Brain pericyte (primary cell): ENCODE measurements around the gene NAAA.
"Not testable (repeated sequence)": the region's sequence is repeated elsewhere in the genome, so short reads cannot be mapped to it uniquely, and the experiment has no call there.

Experiments used
- DNase-seq: peaks from one replicate; pipeline ENCODE4 v3.0.0-alpha.2; 2012; ENCODE audit warnings: low read depth, low spot score

Gene NAAA

DNA sequence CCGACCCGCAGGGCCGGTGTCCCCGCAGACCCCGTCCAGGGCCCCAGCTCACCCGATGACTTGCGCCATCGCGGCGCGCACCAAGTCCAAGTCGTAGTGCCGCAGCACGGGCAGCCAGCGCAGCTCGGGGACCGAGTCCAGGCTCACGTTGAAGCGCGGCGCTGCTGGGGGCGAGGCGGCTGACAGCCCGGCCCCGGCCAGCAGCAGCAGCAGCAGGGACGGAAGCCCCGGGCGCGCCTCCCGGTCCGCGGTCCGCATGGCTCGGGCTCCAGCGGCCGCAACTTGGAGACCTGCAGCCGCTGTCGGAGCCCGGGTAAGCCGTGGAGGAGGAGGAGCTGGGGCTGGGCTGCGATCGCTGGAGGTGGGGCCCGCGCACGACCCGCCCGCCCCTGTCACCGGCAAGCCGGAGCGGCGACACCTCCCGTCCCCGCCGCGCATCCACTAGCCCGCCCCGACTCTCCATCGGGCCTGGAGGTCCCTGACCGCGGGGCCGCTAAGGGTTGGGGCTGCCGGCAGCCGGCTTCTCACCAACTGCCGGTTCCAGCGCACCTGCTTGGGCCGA lies at the start of gene NAAA:
Gene NAAA (minus strand): TSS at position 322 of the 562 bp plus-strand sequence. CDS start 64 bp downstream, at position 258.
- DNase-seq = no peak

DNA sequence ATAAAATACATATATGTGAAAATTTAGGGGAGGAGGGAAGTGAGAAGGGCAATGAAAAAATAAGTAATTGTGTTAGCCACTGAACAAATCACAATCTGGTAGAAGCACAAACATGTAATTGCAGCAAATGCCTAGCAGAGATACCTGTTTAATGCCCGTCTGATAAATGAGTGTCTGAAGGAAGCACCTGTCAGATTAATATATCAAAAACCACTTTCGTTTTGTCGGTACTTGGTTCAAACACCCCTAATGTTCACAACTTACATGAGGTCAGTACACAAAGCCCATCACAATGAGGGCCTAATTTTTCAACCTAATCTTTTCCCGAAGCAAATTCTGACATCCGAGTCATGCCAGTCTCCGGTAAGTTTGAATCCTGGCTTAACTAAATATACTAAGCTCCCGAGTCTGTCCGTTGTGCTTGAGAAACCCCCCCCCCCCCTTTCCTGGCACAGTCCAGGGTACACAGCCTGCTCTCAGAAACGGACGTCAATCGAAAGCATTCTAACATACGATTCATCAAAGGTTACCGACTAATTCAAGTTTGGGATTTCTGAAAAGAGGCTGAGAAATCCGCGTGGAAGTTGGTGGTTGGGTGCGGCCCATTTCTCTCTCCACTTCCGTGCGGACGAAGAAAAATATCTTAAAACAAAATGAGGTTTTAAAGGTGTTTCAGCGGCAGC lies 49.2 kb upstream of the NAAA start:
- DNase-seq = no peak

DNA sequence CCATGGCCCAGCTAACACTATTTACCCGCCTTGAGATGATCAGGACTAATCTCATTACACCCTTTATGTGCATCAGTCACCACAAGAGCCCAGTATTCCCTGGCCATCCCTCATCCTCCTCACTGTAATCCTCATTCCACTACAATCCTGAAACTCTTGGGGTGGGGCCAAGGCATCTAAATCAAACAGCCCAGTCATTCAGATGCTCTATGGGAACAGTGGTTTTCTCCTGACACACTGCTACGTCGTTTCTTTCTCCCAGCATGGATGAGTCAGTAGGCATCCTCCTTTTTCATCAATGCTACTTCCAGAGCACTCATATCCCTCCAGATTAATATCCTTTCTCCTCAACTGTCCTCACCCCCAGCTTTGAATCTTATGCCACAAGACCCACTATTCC lies 44.3 kb upstream of the NAAA start:
- no peak for DNase-seq

DNA sequence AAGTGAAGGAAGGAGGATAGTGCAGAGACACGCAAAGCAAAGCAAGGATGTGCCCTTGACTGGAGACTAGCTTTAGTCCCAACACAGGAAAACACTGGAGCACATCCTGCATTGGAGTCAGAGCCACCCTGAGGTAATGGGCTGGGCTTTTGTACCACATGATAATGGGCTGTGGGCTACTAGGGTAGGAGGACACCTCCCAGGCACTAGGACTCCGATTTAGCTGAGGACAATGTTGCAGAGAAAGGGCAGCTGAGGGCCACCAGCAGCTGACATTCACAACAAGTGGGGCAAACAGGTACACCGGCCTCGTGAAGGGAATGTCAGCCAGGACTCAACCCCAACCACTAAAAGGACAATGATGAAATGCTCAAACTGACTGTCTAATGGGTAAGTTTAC lies 39.8 kb upstream of the NAAA start:
- DNase-seq = no peak

DNA sequence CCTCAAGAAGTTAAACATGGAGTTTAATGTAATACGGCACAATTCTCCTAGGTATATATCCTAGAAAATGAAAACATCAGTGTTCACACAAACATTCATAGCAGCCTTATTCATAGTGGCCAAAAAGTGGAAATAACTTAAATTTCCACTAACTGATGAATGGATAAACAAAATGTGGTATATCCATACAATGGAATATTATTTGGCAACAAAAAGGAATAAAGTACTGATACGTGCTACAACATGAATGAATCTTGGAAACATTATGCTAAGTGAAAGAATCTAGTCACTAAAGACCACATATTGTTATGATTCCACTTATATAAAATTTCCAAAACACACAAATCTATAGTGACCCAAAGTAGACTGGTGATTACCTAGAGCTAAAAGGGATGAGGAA lies 35.4 kb upstream of the NAAA start:
- DNase-seq = no peak

DNA sequence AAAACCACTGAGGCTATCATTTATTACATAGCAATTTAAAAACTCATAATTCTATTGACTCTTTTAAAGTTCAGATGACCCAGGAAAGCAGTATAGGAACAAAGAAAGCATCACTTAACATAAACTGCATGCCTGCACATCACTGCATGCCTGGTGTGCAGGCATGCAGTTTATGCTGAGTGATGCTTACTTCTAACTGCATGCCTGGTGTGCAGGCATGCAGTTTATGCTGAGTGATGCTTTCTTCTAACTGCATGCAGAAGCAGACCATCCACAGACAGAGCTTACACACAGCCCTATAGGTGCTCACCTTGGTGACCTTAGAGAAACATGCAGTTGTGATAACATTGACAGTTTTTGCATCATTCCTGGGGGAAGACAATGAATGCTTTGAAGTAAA lies 33.0 kb upstream of the NAAA start:
- DNase-seq = no peak

DNA sequence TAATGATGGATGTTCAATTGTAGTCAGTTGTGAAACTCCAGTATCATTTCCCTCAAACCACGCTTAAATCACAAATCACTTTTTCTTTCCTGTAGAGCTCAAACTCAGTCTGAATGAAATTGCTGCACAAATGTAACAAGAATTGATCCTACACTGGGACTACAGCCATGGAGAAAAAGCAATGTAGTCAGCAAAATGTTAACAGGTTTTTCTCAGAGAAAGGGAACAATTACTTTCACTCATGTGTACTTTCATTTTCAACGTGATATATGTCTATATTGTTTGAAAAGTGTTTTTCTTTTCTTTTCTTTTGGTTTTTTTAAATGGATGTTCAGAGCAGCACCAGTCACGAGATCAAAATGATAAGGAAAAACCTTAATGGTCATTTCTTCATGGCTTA lies 27.3 kb upstream of the NAAA start:
- DNase-seq = no peak

DNA sequence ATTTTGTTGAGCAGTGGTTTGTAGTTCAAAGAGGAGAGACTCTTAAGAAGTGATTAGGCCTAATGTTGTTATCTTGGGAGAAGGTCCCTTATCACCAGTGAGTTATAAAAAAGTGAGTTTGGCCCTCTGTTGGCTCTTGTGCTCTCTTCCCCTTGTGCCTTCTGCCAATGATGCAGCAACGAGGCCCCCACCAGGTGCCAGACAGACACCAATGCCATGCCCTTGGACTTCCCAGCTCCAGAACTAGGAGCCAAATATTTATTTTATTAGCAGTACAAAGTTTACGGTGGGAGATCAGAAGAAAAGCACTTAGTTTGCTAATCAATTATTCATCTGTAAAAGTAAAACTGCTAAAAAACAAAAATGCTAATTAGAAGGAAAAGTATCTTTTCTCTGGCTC lies 22.7 kb upstream of the NAAA start:
- no peak for DNase-seq

DNA sequence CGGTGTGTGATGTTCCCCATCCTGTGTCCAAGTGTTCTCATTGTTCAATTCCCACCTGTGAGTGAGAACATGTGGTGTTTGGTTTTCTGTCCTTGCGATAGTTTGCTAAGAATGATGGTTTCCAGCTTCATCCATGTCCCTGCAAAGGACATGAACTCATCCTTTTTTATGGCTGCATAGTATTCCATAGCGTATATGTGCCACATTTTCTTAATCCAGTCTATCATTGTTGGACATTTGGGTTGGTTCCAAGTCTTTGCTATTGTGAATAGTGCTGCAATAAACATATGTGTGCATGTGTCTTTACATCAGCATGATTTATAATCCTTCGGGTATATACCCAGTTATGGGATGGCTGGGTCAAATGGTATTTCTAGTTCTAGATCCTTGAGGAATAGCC lies 21.3 kb upstream of the NAAA start:
- not testable (repeated sequence) for DNase-seq

DNA sequence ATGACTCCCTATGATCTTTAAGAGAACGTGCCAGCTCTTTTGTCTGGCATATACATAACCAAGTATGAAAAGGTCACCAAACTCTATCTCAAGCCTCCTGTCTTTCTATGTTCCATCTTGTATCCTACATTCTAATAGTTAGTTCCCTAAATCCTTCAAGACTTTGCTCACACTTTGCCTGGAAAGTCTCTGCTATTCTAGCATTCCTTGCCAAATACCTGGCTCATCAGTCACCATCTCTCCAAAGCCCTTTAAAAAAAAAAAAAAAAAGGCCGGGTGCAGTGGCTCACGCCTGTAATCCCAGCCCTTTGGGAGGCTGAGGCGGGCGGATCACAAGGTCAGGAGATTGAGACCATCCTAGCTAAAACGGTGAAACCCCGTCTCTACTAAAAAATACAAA lies 17.7 kb upstream of the NAAA start:
- DNase-seq = not testable (repeated sequence)

DNA sequence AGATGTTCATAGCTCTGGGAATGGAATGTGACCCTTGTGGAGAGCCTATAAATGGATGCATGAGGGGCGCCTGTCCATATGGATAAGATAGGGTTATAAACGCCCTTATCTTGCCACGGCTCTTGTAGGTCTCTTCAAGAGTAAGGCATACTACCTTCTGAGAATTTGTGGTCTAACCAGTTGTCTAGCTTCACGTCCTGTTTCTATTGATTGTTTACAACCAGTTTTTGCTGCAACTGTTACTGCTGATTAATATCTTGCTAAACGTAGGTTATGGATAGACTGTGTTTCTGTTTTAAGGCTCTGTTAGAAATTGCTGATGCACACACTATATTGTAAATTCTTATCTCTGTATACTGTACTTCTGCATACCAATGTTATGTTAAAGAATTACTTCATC lies 14.0 kb upstream of the NAAA start:
- not testable (repeated sequence) for DNase-seq

DNA sequence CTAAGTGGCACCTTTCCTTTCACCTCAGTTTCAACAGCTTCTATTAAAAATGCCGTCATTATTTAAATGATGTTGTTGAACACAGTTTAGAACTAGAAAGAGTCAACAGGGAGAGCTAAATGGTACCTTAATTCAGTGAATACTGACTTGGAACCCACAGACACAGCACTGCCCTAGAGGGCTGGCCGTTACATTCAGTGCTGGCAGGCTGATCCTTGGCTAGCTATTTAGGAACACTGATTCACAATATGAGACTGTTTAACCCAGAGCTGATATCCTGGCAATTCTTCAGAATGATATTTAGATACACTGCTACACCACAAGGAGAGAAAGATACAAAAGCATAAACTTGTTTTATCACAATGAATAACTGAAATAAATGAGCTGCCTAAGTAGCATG lies 12.7 kb upstream of the NAAA start:
- DNase-seq = no peak

DNA sequence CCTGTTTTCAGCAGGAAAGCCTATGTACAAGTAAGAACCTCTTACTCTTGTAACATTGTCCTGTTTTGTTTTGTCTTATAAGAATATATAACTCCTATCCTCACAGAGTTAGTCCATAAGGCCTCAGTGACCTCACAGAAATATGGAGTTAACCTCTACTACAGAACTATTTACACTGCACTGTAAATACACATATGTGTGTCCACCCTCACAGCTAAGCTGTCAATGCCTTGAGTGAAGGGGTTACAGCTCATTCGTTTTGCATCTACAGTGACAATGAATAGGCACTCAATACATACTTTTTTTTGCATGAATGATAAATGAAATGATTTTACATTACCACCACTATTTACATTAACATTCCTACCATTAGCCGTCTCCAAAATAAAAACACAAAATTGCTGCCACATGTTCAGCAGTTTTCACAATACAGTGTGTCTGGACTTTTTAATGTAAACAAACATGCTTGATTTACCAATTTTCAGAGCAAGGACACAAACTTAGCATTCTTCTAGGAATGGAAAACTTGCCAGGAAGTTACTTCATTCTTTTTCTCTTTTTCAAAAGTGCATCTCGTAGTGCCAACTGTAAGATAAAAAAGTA lies 9.5 kb upstream of the NAAA start:
- no peak for DNase-seq

DNA sequence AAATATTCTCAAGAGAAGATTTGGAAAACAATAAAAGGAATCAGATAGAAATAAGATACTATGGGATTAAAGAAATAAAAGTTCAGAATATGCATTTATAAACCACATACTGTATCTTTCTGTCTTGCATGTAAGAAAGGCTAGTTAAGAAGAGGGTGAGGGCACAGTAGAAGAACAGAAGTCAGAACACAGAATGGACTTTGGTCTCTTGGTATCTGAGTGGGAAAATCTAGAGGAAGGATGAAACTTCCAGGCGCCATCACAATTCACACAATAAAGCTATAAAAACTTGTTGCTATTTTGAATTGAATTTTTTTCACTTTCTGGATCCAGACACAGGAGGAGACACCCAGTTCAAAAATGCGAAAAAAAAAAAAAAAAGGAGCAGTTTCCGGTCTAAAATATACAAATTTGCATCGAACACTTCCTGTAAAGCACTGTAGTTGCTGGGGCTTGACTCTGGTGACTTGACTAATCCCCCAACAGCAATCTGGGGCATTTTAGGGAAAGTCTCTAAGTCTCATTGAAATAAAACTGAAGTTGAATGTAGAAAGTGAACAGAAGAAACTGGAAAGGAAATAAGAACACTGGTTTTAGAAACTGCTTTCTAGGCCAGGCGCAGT lies 8.1 kb upstream of the NAAA start:
- DNase-seq = no peak

DNA sequence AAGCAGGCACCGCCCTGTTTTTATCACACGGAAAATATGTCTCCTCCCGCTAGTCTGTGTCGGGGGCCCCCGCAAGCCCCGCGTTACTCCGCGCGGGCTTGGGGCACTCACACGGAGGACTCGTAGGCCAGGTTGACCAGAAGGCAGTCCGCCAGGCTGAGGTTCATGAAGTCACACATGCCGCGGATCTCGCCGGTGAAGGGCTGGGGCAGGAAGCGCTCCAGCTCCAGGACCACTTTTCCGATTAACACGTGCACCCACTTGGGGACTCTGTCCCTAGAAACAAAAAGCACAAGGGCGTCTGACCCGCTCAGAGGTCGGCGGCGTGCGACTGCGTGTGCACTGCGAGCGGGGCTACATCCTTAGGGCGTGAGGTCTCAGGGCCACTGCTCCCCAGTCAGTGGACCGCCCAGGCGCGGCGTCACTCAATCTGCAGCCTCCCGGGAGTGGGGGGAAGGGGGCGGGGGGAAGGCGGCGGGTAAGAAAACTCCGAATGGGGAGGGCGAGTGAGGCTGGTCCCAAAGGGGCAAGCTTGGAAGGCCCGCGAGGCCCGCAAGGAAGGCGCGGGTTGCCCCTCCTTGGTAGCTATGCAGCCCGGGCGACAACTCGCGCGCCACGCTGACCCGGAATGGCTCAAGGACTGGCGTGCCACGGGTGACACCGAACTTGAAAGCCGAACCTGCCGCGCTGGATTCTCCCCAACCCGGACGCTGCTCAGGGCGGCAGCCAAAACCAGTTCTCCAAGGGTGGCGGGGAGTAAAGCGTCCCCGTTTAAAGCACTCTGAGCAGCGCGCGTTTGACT lies 722 bp downstream of the NAAA start:
- no peak for DNase-seq

DNA sequence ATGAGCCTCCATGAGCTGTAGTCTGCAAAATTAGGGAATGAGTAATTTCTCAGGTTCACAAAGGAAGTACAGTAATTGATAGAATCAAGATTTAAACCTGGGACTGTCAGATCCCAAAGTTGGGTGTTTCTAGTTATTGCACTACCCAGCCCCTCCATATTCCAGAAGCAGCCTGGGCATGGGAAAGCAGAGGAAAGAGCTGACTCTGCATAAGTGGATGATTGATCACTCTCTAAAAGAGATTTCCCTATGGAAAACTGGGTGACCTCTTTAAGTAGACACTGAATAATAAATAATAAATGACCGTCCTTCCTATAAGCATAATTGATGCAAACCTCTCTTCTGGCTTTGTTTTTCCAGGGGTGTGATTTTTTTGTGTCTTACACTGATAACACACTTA lies 5.2 kb downstream of the NAAA start:
- no peak for DNase-seq

DNA sequence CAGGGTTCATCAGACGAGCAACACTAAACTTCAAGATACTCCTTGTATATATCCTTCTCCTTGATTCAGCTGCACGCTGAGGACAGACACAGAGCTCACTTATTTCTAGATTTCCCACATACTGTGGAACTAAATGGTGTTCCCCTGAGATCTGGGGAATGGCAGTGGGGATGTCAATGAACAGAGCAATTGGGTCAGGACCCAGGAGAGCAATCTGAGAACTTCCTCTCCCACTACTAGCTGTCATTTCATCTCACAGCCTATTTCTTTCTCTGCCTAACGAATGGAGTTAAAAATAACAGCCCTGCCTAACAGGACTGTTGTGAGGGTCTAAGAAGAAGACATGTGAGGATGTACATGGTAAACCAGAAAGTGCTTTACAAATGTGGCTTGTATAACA lies 10.7 kb downstream of the NAAA start:
- no peak for DNase-seq

DNA sequence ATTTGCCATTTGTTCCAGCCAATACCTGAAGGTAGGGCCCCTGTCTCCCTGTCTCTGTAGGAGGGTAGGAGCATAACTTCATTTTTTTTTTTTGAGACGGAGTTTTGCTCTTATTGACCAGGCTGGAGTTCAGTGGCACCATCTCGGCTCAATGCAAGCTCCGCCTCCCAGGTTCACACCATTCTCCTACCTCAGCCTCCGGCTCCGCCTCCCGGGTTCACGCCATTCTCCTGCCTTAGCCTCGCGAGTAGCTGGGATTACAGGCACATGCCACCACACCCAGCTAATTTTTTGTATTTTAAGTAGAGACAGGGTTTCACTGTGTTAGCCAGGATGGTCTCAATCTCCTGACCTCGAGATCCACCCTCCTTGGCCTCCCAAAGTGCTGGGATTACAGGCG lies 15.9 kb downstream of the NAAA start:
- not testable (repeated sequence) for DNase-seq

DNA sequence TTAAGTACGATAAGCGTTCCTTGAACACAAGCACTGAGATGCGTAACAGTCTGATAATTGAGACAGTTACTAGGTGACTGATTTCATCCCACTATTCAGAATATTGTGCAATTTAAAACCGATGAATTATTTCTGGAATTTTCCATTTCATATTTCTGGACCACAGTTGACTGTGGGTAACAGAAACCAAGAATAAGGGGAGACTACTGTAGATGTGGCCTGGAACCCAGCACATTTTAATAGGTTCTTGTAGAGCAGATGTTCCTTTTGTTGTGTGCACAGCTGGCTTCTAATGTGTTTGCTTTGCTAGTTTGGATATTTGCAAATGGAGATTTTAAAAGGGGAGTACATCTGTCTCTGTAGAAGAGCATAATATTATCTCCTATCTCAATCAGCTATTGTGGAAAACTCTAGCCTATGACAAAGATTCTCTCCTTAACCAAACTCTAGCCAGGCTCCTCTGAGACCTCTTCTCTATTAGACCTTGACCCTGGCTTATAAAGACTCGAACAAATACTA lies 16.4 kb downstream of the NAAA start:
- no peak for DNase-seq

DNA sequence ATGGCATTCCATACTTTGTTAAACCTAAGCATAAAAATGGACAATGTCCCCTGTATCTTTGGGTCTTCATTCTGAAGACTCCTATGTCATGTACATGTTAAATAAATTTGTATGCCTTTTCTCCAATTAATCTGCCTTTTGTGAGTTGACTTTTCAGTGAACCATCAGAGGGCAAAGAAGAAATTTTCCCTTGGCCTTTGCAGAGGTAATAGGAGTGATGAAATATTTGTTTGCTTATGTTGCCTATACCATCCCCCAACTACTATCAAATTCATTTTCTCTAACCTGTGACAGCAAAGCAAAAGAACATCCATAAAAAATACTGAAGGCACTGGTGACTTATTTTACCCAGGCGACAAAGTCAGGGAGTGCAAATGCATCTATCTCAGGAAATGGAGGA lies 18.2 kb downstream of the NAAA start:
- no peak for DNase-seq

DNA sequence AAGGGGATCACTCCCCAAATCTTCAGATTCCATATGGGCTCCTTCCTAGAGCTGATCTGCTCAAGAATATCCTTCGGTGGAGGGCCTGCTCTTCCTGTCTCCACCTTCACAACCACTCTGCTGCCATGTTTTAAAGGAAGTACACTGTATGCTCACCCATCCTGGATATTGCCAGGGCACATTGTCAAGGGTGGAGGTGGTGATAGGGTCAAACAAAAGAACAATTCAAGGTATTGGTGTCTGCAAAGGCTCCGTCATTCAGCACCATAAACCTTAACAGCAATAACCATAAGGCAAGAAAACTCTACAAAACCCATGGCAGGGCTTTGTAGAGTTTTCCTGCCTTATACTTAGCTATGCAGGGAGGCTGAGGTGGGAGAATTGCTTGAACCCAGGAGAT lies 18.9 kb downstream of the NAAA start:
- no peak for DNase-seq

DNA sequence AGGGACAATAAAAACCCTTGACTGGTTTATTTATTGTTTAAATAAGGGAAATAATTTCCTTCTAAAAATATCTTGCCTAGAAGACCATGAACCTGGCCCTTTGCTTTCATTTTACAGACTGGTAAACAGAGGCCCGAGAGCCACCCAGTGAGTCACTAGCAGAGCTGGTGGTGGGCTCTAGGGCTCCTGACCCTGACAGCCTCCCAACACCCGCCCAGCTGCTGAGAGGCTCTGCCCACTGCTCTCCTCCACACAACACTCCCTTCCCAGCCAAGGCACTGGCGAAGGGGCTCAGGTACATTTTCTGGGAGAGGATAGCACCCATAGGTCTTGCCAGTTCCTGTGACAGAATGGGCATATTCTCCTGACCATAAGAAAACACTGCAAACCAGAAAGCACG lies 20.5 kb downstream of the NAAA start:
- DNase-seq = no peak
